ENCODE results near the gene CIAO1. TPM values are rescaled to one million over a fixed set of nuclear protein-coding genes. Genes with fewer than 3 reads are reported as not detected.

Gene CIAO1
- total and polyA plus RNA-seq, 2 of the 8 experiments (the other 6 are each of a cell fraction or from before 2014, with no cell fraction given), result 63.7 to 99.2 TPM

GRCh38 chr2:96248624-96249023 is 17.4 kb upstream of the CIAO1 start:
- H3K27me3 ChIP-seq (replicated peaks in 1 of 4; ENCODE audit: control insufficient read depth in 3 of 4, extremely low read depth in 1 of 4, insufficient read depth in 3 of 4, low read length in 3 of 4), result no peaks in the 10 kb centered on the region
- WGBS, 2 experiments (ENCODE audit: extremely low coverage in 1 of 2, insufficient coverage in 1 of 2, insufficient read length in 1 of 2, insufficient replicate concordance in 2 of 2, low coverage in 1 of 2, low lambda C conversion rate in 2 of 2, missing lambda C conversion rate in 1 of 2), result 94% methylated on average over 4 of the region's 4 CpGs; no CpG with 5 or more reads in 1 of the 2 experiments
- DNase-seq (ENCODE audit: low read depth in 1 of 2, low spot score in 2 of 2) (no peak), FAIRE-seq (no peak)
- H3K23ac ChIP-seq (ENCODE audit: insufficient read length), result no peak overlapping the region
- H4K91ac ChIP-seq (replicated peaks; ENCODE audit: insufficient read length, low read length), result no peak overlapping the region
- H3K4me1 ChIP-seq (replicated peaks in 1 of 4; ENCODE audit: control insufficient read depth in 3 of 4, insufficient read depth in 4 of 4, low read length in 3 of 4), result no peaks in the 10 kb centered on the region
- CTCF ChIA-PET (ENCODE audit: partially characterized antibody), result no interaction called here
- H2BK12ac ChIP-seq (ENCODE audit: low read depth, low read length), result no peak overlapping the region
- H2BK15ac ChIP-seq (ENCODE audit: low read length), result no peak overlapping the region
- H3K56ac ChIP-seq (replicated peaks; ENCODE audit: insufficient read length, low read depth, low read length), result no peak overlapping the region
- H4K5ac ChIP-seq (ENCODE audit: insufficient read length, low read depth, low read length), result no peak overlapping the region
- H2BK120ac ChIP-seq (replicated peaks; ENCODE audit: low read depth, low read length), result no peak overlapping the region
- H3K79me2 ChIP-seq (ENCODE audit: control insufficient read depth in 1 of 2, insufficient read depth in 2 of 2, low read length in 2 of 2), result no peaks in the 10 kb centered on the region
- H3K4me3 ChIP-seq (ENCODE audit: extremely low read depth in 1 of 4, insufficient read depth in 2 of 4, low read depth in 3 of 4, low read length in 4 of 4), result no peak overlapping the region
- H3K4me2 ChIP-seq (ENCODE audit: insufficient read depth in 1 of 2, low read depth in 2 of 2, low read length in 2 of 2), result no peak overlapping the region
- H2BK20ac ChIP-seq (ENCODE audit: low read length), result no peak overlapping the region
- no peak overlapping the region for H4K8ac ChIP-seq (ENCODE audit: extremely low read depth, insufficient read depth, low read length)
- H3K36me3 ChIP-seq (ENCODE audit: control insufficient read depth in 2 of 4, insufficient read depth in 4 of 4, low read length in 3 of 4), result peaks cover 0 to 5% (median 3%) of the 10 kb centered on the region in 4 experiments; a peak in 5 of 8 replicates
- POLR2A ChIA-PET (ENCODE audit: partially characterized antibody), result interaction anchor here (0.5 to 2.0 kb wide), 4 partner anchors 9 to 45 kb away, joined by 3 to 6 read pairs (median 3); no protein-coding TSS in a partner anchor
- H3K79me1 ChIP-seq (ENCODE audit: low read depth, low read length), result peaks cover 2% of the 10 kb centered on the region; the same call in 1 of the 2 replicates
- no peak overlapping the region for H2AK5ac ChIP-seq (ENCODE audit: low read depth, low read length)
- peaks cover 0 to 3% of the 10 kb centered on the region in 2 experiments for H4K20me1 ChIP-seq (replicated peaks in 1 of 2; ENCODE audit: control insufficient read depth in 1 of 2, insufficient read depth in 2 of 2, low read length in 2 of 2)
- H3K9ac ChIP-seq (replicated peaks in 1 of 4; ENCODE audit: extremely low read depth in 1 of 4, low read depth in 3 of 4, low read length in 3 of 4), result no peak overlapping the region
- no peak overlapping the region for H3K18ac ChIP-seq (ENCODE audit: extremely low read depth, low read length)
- no peak overlapping the region for H3K4ac ChIP-seq (replicated peaks; ENCODE audit: insufficient read length, low read depth, low read length)
- no peaks in the 10 kb centered on the region for H3K23me2 ChIP-seq (ENCODE audit: low read depth, low read length)
- H2BK5ac ChIP-seq (ENCODE audit: low read depth, low read length), result no peak overlapping the region
- H2AFZ ChIP-seq (ENCODE audit: low read length), result no peak overlapping the region
- H3K27ac ChIP-seq (ENCODE audit: low read depth, low read length), result no peak overlapping the region
- no peak overlapping the region for H3K14ac ChIP-seq (ENCODE audit: insufficient read length)
- no peaks in the 10 kb centered on the region for H3K9me3 ChIP-seq (ENCODE audit: insufficient read depth in 2 of 2, low read depth in 1 of 2, low read length in 1 of 2)
- TF ChIP-seq SRF (IDR thresholded peaks at IDR 0.05; ENCODE audit: low read depth, low read length) (no peak), PHF8 (conservative IDR thresholded peaks at IDR 0.05; ENCODE audit: low read depth, low read length) (no peak), CREB1 (IDR thresholded peaks at IDR 0.05) (no peak), CEBPB (IDR thresholded peaks at IDR 0.05; ENCODE audit: low read depth, low read length) (no peak), NANOG (IDR thresholded peaks at IDR 0.05; ENCODE audit: insufficient read depth, low read depth, low read length, poor library complexity, severe bottlenecking) (no peak), ZNF274 (IDR thresholded peaks at IDR 0.05; ENCODE audit: borderline replicate concordance, extremely low read depth, low read length) (no peak), FOSL1 (IDR thresholded peaks at IDR 0.05; ENCODE audit: insufficient read depth, low read depth, low read length) (no peak), RNF2 (IDR thresholded peaks at IDR 0.05; ENCODE audit: borderline replicate concordance, low read depth, low read length, missing control alignments, poor library complexity, severe bottlenecking) (no peak), TEAD4 (IDR thresholded peaks at IDR 0.05; ENCODE audit: low read depth, low read length) (no peak), CBX8 (IDR thresholded peaks at IDR 0.05; ENCODE audit: borderline replicate concordance, low read depth, low read length) (no peak), SP1 (IDR thresholded peaks at IDR 0.05; ENCODE audit: low read depth, low read length) (no peak)
- TF ChIP-seq, protein P1, sequence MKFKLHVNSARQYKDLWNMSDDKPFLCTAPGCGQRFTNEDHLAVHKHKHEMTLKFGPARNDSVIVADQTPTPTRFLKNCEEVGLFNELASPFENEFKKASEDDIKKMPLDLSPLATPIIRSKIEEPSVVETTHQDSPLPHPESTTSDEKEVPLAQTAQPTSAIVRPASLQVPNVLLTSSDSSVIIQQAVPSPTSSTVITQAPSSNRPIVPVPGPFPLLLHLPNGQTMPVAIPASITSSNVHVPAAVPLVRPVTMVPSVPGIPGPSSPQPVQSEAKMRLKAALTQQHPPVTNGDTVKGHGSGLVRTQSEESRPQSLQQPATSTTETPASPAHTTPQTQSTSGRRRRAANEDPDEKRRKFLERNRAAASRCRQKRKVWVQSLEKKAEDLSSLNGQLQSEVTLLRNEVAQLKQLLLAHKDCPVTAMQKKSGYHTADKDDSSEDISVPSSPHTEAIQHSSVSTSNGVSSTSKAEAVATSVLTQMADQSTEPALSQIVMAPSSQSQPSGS (IDR thresholded peaks at IDR 0.05; ENCODE audit: low read length), result no peak

Measured in H1 (cell line).